GM12875 (cell line): Measurements from ENCODE around the gene REELD1.

ENCODE experiments used
- H3K4me3 ChIP-seq: one replicate; pipeline ENCODE4 v1.5.1; 2011; ENCODE audit warnings: low read depth, low read length, control low read depth
- CTCF ChIP-seq: IDR thresholded peaks from 2 replicates; pipeline ENCODE4 v1.5.1; 2011; ENCODE audit warnings: low read depth, mild to moderate bottlenecking, control low read depth, inconsistent platforms, low read length, moderate library complexity, borderline replicate concordance; ENCODE audit not compliant: insufficient read depth

Gene REELD1

DNA sequence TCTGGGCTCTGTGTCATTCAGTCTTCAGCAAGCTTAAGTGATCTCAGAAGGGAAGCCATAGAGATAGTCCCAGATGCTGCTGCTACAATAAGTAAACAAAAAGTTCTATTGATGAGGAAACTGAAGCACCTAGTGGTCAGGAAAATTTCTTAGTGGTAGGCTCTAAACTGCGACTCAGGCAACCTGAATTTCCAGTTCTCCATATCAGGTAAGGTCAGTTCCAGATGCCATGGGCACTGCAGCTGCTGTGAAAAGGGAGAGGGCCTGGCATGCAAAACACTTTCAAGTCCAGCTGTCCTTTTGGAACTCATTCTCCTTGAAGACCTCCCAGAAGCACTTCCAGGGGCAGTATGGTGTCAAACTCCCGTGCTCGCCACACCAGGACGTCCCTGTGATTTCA is 46.2 kb downstream of the REELD1 start:
- H3K4me3 ChIP-seq = no peak overlapping the region
- no peak for TF ChIP-seq CTCF

GRCh38 chr4:146261041-146261440 is 46.7 kb downstream of the REELD1 start:
- TF ChIP-seq CTCF = no peak
- no peak overlapping the region for H3K4me3 ChIP-seq

- TF ChIP-seq CTCF = no peak
- H3K4me3 ChIP-seq = no peak overlapping the region
Measured at GRCh38 chr4:146263793-146264192, 49.5 kb downstream of the REELD1 start.

GRCh38 chr4:146265950-146266490 is 51.7 kb downstream of the REELD1 start:
- H3K4me3 ChIP-seq = no peak overlapping the region
- no peak for TF ChIP-seq CTCF

DNA sequence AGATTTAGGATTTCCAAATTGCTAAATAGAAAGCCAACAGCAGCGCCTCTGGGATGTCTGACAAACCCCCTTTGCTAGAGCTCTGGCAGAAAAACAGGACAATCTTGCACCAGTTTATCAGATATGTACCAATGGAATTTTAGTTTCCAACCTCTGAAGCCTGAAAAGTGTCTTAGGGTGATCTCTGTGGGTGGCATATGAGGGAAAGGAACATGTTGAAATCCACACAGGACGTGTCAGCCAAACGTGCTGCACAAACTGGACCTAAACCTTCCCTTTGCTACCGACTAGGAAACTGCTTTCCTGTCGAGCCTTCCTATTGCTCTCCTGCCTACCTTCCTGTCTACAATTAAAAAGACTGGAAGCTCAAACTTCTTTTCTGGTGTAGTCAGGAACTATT is 53.5 kb downstream of the REELD1 start:
- TF ChIP-seq CTCF = no peak
- no peak overlapping the region for H3K4me3 ChIP-seq

- no peak for TF ChIP-seq CTCF
- no peak overlapping the region for H3K4me3 ChIP-seq
Measured at GRCh38 chr4:146269228-146269653, 54.9 kb downstream of the REELD1 start.

DNA sequence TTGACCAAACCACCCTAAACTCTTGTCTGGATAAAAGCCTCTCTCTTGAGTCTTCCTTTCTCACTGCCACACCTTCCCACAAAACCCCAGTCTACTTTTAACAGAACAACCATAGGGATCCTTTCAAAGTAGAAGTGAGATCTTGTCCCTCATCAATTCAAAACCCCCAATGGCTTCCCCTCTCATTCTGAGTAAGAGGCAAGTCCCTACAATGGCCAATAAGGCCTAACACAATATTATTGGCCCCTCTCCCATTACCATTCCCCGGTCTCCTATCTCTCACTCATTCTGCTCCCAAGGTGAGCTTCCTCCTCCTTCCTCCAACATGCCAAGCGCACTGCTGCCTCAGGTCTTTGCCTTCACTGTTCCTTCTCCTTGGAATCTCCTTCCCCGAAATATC is 57.1 kb downstream of the REELD1 start:
- no peak overlapping the region for H3K4me3 ChIP-seq
- TF ChIP-seq CTCF = no peak
